Loucy (cell line): Measurements from ENCODE around the gene TSGA10.

Experiments
- H2AFZ ChIP-seq: fragments of 200-600 bp; sonication (generic); 2 replicates; pipeline ENCODE4 v1.6.0; 2016; ENCODE audit warnings: antibody characterized with exemption, mild to moderate bottlenecking, low read length, moderate library complexity
- H3F3A ChIP-seq: fragments of 200-600 bp; 2 replicates; pipeline ENCODE4 v1.6.0; 2016; ENCODE audit warnings: antibody characterized with exemption, low read depth, mild to moderate bottlenecking
- H3K27me3 ChIP-seq: fragments of 200-600 bp; sonication (generic); 2 replicates; pipeline ENCODE4 v1.6.1; 2014; ENCODE audit warnings: low read length, mild to moderate bottlenecking; ENCODE audit not compliant: insufficient read depth, poor library complexity, severe bottlenecking
- H3K36me3 ChIP-seq: fragments of 200-600 bp; sonication (generic); 2 replicates; pipeline ENCODE4 v1.6.1; 2016; ENCODE audit warnings: low read length; ENCODE audit not compliant: insufficient read depth
- H3K4me1 ChIP-seq: fragments of 200-600 bp; sonication (generic); 2 replicates; pipeline ENCODE4 v1.5.1; 2014; ENCODE audit warnings: low read length, mild to moderate bottlenecking; ENCODE audit not compliant: insufficient read depth, poor library complexity, severe bottlenecking
- H3K4me2 ChIP-seq: fragments of 200-600 bp; sonication (generic); 2 replicates; pipeline ENCODE4 v1.6.0; 2014; ENCODE audit warnings: antibody characterized with exemption, low read length, low read depth, mild to moderate bottlenecking; ENCODE audit not compliant: poor library complexity, severe bottlenecking
- H3K4me3 ChIP-seq: fragments of 200-600 bp; sonication (generic); 2 replicates; pipeline ENCODE4 v1.5.1; 2014; ENCODE audit warnings: low read length, mild to moderate bottlenecking, mixed read lengths; ENCODE audit not compliant: poor library complexity, severe bottlenecking
- H3K79me2 ChIP-seq: fragments of 200-600 bp; sonication (generic); 2 replicates; pipeline ENCODE4 v1.6.1; 2014; ENCODE audit warnings: low read length; ENCODE audit not compliant: insufficient read depth
- H3K9ac ChIP-seq: fragments of 200-600 bp; sonication (generic); 2 replicates; pipeline ENCODE4 v1.6.0; 2014; ENCODE audit warnings: mild to moderate bottlenecking, low read depth, low read length, moderate library complexity; ENCODE audit not compliant: poor library complexity, severe bottlenecking
- H3K9me2 ChIP-seq: fragments of 200-600 bp; sonication (generic); replicated peaks from 2 replicates; pipeline ENCODE4 v1.6.1; 2016; ENCODE audit warnings: low read depth, low read length, mixed read lengths
- H3K9me3 ChIP-seq: fragments of 200-600 bp; sonication (generic); 2 replicates; pipeline ENCODE4 v1.6.1; 2014; ENCODE audit warnings: mild to moderate bottlenecking, antibody characterized with exemption, low read length, low read depth; ENCODE audit not compliant: insufficient read depth
- H4K20me1 ChIP-seq: fragments of 200-600 bp; sonication (generic); 2 replicates; pipeline ENCODE4 v1.6.0; 2014; ENCODE audit warnings: antibody characterized with exemption, low read length, mild to moderate bottlenecking; ENCODE audit not compliant: insufficient read depth, poor library complexity, severe bottlenecking
- CTCF ChIP-seq: fragments of 200-600 bp; sonication (generic); conservative IDR thresholded peaks from 2 replicates; pipeline ENCODE4 v1.5.1; 2014; ENCODE audit warnings: mild to moderate bottlenecking, antibody characterized with exemption, low read length
- EZH2phosphoT487 ChIP-seq: fragments of 200-600 bp; IDR thresholded peaks from 2 replicates; pipeline ENCODE4 v1.6.1; 2018; ENCODE audit warnings: antibody characterized with exemption, mild to moderate bottlenecking, moderate library complexity, borderline replicate concordance

The TSGA10 gene

GRCh38 chr2:99158599-99158998 is 3.9 kb upstream of the TSGA10 start:
- Histone ChIP-seq H3F3A (no peaks in the 10 kb centered on the region; the same call in 1 of the 2 replicates), H2AFZ (no peak overlapping the region), H3K79me2 (peaks cover 21% of the 10 kb centered on the region), H3K9me2 (no peaks in the 10 kb centered on the region), H3K27me3 (no peaks in the 10 kb centered on the region), H3K4me3 (no peak overlapping the region), H4K20me1 (no peaks in the 10 kb centered on the region), H3K36me3 (no peaks in the 10 kb centered on the region), H3K9ac (no peak overlapping the region), H3K4me1 (peaks cover 40% of the 10 kb centered on the region), H3K9me3 (no peaks in the 10 kb centered on the region), H3K4me2 (no peak overlapping the region)
- peak; percentile 66 for TF ChIP-seq CTCF
- TF ChIP-seq EZH2phosphoT487, result no peak

- no peak overlapping the region for H3K9ac ChIP-seq
- H3K4me3 ChIP-seq, result peak overlapping the region; percentile 29
- H3K4me2 ChIP-seq, result peak overlapping the region; percentile 87
These were observed 2.1 kb upstream of the TSGA10 start for GRCh38 chr2:99156891-99157290.

GRCh38 chr2:99153921-99154604 is 679 bp downstream of the TSGA10 start:
- no peak for TF ChIP-seq EZH2phosphoT487
- no peak for TF ChIP-seq CTCF
- no peaks in the 10 kb centered on the region for H3K9me3 ChIP-seq
- peaks cover 21% of the 10 kb centered on the region for H3K79me2 ChIP-seq
- H4K20me1 ChIP-seq, result no peaks in the 10 kb centered on the region
- peak overlapping the region; percentile 92 for H3K4me3 ChIP-seq
- H3K36me3 ChIP-seq, result no peaks in the 10 kb centered on the region
- no peaks in the 10 kb centered on the region for H3K27me3 ChIP-seq
- peak overlapping the region; percentile 87 for H3K4me2 ChIP-seq
- H3F3A ChIP-seq, result no peaks in the 10 kb centered on the region; the same call in 1 of the 2 replicates
- H3K9ac ChIP-seq, result peak overlapping the region; percentile 90
- H3K9me2 ChIP-seq, result no peaks in the 10 kb centered on the region
- peak overlapping the region; percentile 91 for H2AFZ ChIP-seq
- peaks cover 52% of the 10 kb centered on the region for H3K4me1 ChIP-seq

More at GRCh38 chr2:99156891-99157290, 2.1 kb upstream of the TSGA10 start:
- Histone ChIP-seq H2AFZ (no peak overlapping the region), H3K36me3 (no peaks in the 10 kb centered on the region), H3K9me3 (no peaks in the 10 kb centered on the region), H3K27me3 (no peaks in the 10 kb centered on the region), H3F3A (no peaks in the 10 kb centered on the region; the same call in 1 of the 2 replicates), H4K20me1 (no peaks in the 10 kb centered on the region), H3K79me2 (peaks cover 21% of the 10 kb centered on the region), H3K4me1 (peaks cover 51% of the 10 kb centered on the region), H3K9me2 (no peaks in the 10 kb centered on the region)
- TF ChIP-seq CTCF (no peak), EZH2phosphoT487 (no peak)
